ENCODE results near the gene ACOX2. TPM values are rescaled to one million over a fixed set of nuclear protein-coding genes. Genes with fewer than 3 reads are reported as not detected.

Gene ACOX2
- total RNA-seq, 4 donors from 2014 or later: 17.0 to 27.9 (median 24.1) TPM

- TF ChIP-seq CTCF (IDR thresholded peaks at IDR 0.05; ENCODE audit: low read depth): no peak
Observed at GRCh38 chr3:58560771-58561311, 23.9 kb upstream of the ACOX2 start.

- TF ChIP-seq CTCF (IDR thresholded peaks at IDR 0.05; ENCODE audit: low read depth): no peak
Observed at GRCh38 chr3:58559586-58559985, 22.6 kb upstream of the ACOX2 start.

GRCh38 chr3:58557491-58557890, 20.5 kb upstream of the ACOX2 start:
- no peak for TF ChIP-seq CTCF (IDR thresholded peaks at IDR 0.05; ENCODE audit: low read depth)

DNA sequence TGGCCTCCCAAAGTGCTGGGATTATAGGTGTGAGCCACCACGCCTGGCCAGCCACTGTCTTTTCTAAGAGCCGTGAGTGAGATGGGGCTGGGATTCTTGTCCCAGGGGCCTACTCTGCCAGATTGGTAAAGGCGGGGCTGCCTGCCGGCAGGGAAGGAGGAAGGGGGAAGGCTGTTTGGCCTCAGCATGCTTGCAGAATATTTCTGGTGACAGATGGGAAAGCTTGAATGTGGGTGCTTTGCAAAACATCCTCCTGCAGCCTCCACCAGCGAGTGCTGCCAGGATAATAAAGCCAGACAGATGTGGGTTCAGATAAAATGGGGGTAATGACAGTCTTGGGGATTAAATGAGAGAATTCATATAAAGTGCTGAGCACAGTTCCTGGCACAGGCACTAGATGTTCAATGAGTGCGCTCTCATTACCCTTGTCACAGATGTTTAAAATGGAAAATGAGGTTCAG, 19.8 kb upstream of the ACOX2 start:
- TF ChIP-seq CTCF (IDR thresholded peaks at IDR 0.05; ENCODE audit: low read depth): no peak

DNA sequence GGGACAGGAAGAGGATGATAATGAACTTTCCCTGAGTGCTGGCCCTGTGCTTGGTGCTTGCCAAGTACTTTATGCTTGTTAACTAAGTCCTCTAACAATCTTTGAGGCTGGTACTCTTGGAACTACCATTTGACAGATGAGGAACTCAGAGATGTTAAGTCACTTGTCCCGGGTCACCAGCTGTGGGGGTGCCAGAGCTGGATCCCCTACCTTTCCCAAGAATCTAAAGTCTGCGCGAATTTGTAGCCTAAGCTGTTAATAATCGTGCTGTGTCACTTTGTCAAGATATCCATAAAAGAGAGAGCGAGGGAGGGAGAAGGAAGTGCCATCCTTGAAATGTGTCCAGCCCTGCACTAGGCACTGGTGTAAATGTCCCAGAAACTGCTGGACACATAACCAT, 19.0 kb upstream of the ACOX2 start:
- TF ChIP-seq CTCF (IDR thresholded peaks at IDR 0.05; ENCODE audit: low read depth): no peak

GRCh38 chr3:58555203-58555602, 18.2 kb upstream of the ACOX2 start:
- no peak for TF ChIP-seq CTCF (IDR thresholded peaks at IDR 0.05; ENCODE audit: low read depth)

DNA sequence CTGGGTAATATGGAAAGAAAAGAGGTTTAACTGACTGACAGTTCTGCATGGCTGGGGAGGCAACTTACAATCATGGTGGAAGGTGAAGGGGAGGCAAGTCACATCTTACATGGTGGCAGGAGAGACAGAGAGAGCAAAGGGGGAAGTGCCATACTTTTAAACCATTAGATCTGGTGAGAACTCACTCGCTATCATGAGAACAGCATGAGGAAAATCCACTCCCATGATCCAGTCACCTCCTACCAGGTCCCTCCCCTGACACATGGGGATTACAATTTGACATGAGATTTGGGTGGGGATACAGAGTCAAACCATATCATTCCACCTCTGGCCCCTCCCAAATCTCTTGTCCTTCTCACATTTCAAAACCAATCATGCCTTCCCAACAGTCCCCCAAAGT, 16.0 kb upstream of the ACOX2 start:
- TF ChIP-seq CTCF (IDR thresholded peaks at IDR 0.05; ENCODE audit: low read depth): no peak
